Measurements from ENCODE around the gene DMD.
"Not testable (repeated sequence)": the region's sequence is repeated elsewhere in the genome, so short reads cannot be mapped to it uniquely, and the experiment has no call there.

Gene DMD

DNA sequence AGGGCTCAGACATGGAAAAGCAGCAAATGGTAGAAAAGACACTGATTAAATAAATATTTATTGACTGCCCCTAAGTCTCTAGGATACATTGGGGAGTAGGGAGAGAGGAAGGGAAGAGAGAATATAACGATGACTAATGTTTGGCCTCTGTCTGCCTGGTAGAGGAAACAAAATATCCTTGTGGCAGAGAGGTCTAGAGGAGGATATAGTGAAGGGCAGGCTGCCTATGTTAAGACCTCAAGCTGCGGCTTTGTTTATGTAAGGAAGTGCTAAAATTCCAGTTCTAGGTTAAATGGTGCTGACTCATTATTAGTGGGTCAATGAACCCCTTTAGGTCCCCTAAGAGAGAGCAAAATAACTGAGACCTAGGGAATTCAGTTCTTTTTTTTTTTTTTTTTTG is 1712.2 kb downstream of the DMD start:
- Histone ChIP-seq H3K4me3 (ENCODE audit: low read depth, low read length) (no peak overlapping the region), H3K36me3 (replicated peaks) (no peaks in the 10 kb centered on the region), H3K27ac (no peak overlapping the region), H3K27me3 (replicated peaks) (no peaks in the 10 kb centered on the region)
- TF ChIP-seq, protein P1, sequence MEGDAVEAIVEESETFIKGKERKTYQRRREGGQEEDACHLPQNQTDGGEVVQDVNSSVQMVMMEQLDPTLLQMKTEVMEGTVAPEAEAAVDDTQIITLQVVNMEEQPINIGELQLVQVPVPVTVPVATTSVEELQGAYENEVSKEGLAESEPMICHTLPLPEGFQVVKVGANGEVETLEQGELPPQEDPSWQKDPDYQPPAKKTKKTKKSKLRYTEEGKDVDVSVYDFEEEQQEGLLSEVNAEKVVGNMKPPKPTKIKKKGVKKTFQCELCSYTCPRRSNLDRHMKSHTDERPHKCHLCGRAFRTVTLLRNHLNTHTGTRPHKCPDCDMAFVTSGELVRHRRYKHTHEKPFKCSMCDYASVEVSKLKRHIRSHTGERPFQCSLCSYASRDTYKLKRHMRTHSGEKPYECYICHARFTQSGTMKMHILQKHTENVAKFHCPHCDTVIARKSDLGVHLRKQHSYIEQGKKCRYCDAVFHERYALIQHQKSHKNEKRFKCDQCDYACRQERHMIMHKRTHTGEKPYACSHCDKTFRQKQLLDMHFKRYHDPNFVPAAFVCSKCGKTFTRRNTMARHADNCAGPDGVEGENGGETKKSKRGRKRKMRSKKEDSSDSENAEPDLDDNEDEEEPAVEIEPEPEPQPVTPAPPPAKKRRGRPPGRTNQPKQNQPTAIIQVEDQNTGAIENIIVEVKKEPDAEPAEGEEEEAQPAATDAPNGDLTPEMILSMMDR (IDR thresholded peaks at IDR 0.05; ENCODE audit: low read depth, low read length, missing control alignments), result no peak
- peak; percentile 62 for DNase-seq
- in situ Hi-C loops (cut with HindIII; ENCODE audit: low pct_ligation_motif_present, low sequenced_read_pairs), result no loop called here

DNA sequence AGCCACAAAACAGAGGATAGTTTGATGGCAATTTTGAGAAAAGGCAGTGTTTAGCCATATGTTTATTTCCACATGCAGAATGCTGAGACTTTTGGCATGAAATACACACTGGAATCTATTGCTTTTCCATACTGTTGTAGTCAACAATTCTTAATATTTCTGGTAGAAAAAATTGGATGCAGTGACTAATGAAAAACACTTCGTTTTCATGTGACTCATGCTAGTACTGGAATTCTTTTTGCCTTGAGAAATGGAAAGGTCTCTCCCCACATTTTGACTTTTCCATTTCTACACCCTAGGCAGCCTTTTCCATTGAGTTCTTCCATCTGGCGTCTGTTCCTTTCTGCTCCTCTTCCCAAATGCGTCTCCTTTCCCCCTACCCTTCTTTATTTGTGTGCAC is 1714.3 kb downstream of the DMD start:
- Histone ChIP-seq H3K36me3 (replicated peaks) (no peaks in the 10 kb centered on the region), H3K27me3 (replicated peaks) (no peaks in the 10 kb centered on the region), H3K4me3 (ENCODE audit: low read depth, low read length) (no peak overlapping the region), H3K27ac (peak overlapping the region; percentile 60)
- no peak for DNase-seq
- TF ChIP-seq, protein P1 (IDR thresholded peaks at IDR 0.05; ENCODE audit: low read depth, low read length, missing control alignments), result no peak
- in situ Hi-C loops (cut with HindIII; ENCODE audit: low pct_ligation_motif_present, low sequenced_read_pairs), result no loop called here

DNA sequence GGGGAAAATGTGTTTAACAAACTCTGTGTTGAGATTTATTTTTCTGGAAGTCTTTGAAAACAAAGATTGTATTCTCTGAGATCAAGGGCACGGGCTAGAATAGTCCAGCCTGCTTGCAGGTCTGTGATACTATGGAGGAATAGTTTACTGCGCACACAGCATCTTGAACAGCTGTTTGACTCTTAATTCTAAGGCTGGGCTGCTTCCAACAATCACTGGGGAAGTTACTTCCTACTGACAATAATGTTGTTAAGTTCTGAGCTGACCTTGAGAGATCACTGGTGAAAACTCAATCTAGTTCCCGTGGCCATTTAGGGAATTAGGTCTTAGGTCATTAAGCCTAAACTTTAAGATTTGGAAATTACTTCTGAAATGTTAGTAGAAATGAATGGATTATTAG is 1723.4 kb downstream of the DMD start:
- TF ChIP-seq, protein P1 (IDR thresholded peaks at IDR 0.05; ENCODE audit: low read depth, low read length, missing control alignments), result no peak
- in situ Hi-C loops (cut with HindIII; ENCODE audit: low pct_ligation_motif_present, low sequenced_read_pairs), result no loop called here

DNA sequence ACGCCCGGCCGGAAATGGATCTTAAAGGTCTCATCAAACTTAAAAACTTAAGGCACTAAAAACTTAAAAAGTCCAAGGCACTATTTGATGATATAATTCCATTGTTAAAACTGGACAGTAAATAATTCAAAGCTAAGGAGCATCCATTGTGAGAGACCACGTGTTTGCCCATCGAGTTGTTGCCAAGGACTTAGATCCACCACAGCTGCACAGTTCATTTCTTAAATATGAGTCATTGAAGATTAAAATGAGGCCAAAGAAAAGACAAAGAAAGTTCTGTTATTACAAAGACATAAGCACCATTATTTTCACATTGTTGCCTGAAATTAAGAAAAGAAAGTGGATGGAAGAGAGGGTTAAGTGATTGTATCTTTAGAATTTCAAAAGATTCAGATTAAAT is 1728.0 kb downstream of the DMD start:
- in situ Hi-C loops (cut with HindIII; ENCODE audit: low pct_ligation_motif_present, low sequenced_read_pairs), result no loop called here
- Histone ChIP-seq H3K36me3 (replicated peaks) (no peaks in the 10 kb centered on the region), H3K27ac (peak overlapping the region; percentile 15), H3K4me3 (ENCODE audit: low read depth, low read length) (no peak overlapping the region), H3K27me3 (replicated peaks) (no peaks in the 10 kb centered on the region)
- peak; percentile 63 for DNase-seq
- TF ChIP-seq, protein P1 (IDR thresholded peaks at IDR 0.05; ENCODE audit: low read depth, low read length, missing control alignments), result no peak

More for the DNA sequence above, 1723.4 kb downstream of the DMD start:
- Histone ChIP-seq H3K4me3 (ENCODE audit: low read depth, low read length) (no peak overlapping the region), H3K27ac (no peak overlapping the region), H3K36me3 (replicated peaks) (no peaks in the 10 kb centered on the region), H3K27me3 (replicated peaks) (no peaks in the 10 kb centered on the region)
- DNase-seq, result no peak

DNA sequence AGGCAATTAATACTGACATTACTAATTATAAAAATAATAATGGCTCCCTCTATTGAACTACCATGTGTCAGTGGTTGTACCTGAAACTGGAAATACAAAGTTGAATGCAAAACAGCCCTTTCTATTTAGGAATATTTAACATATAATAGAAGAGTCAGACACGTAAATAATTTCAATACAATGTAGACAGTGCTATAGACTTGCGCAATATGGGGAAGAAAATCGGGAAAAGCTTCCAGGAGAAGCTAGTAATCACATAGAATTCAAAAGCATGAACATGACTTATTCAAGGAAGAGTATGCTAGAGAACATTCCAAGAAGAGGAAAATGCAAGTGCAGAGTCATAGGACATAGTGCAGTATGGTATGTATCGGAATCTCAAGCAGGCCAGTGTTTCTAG is 1730.7 kb downstream of the DMD start:
- in situ Hi-C loops (cut with HindIII; ENCODE audit: low pct_ligation_motif_present, low sequenced_read_pairs), result no loop called here
- TF ChIP-seq, protein P1 (IDR thresholded peaks at IDR 0.05; ENCODE audit: low read depth, low read length, missing control alignments), result no peak
- no peaks in the 10 kb centered on the region for H3K27me3 ChIP-seq (replicated peaks)
- DNase-seq, result no peak
- no peak overlapping the region for H3K27ac ChIP-seq
- H3K4me3 ChIP-seq (ENCODE audit: low read depth, low read length), result no peak overlapping the region
- H3K36me3 ChIP-seq (replicated peaks), result no peaks in the 10 kb centered on the region

DNA sequence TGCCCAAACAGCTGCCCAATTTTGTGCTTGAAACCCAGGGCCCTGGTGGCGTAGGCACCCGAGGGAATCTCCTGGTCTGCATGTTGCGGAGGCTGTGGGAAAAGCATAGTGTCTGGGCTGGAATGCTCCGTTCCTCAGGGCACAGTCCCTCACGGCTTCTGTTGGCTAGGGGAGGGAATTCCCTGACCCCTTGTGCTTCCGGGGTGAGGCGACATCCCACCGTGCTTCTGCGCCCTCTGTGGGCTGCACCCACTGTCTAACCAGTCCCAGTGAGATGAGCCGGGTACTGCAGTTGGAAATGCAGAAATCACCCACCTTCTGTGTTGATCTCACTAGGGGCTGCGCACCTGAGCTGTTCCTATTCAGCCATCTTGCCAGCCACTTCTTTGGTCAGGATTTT is 1740.1 kb downstream of the DMD start:
- Histone ChIP-seq H3K27me3 (replicated peaks) (no peaks in the 10 kb centered on the region), H3K4me3 (ENCODE audit: low read depth, low read length) (no peak overlapping the region), H3K27ac (no peak overlapping the region), H3K36me3 (replicated peaks) (no peaks in the 10 kb centered on the region)
- in situ Hi-C loops (cut with HindIII; ENCODE audit: low pct_ligation_motif_present, low sequenced_read_pairs), result no loop called here
- no peak for DNase-seq
- TF ChIP-seq, protein P1 (IDR thresholded peaks at IDR 0.05; ENCODE audit: low read depth, low read length, missing control alignments), result no peak

DNA sequence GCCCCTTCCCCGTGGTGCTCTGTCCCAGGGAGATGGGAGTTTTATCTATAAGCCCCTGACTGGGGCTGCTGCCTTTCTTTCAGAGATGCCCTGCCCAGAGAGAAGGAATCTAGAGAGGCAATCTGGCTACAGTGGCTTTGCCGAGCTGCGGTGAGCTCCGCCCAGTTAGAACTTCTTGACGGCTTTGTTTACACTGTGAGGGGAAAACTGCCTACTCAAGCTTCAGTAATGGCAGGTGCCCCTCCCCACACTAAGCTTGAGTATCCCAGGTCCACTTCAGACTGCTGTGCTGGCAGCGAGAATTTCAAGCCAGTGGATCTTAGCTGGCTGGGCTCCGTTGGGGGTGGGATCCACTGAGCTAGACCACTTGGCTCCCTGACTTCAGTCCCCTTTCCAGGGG is 1740.6 kb downstream of the DMD start:
- in situ Hi-C loops (cut with HindIII; ENCODE audit: low pct_ligation_motif_present, low sequenced_read_pairs); H3K27ac ChIP-seq; DNase-seq; H3K4me3 ChIP-seq (ENCODE audit: low read depth, low read length); H3K36me3 ChIP-seq (replicated peaks); H3K27me3 ChIP-seq (replicated peaks): not testable (repeated sequence)

Measured in brain microvascular endothelial cell (primary cell).